Measurements from ENCODE around the gene KLHL29. TPM values are rescaled to one million over a fixed set of nuclear protein-coding genes. Genes with fewer than 3 reads are reported as not detected.

KLHL29 gene
- polyA plus RNA-seq, 3 donors, result 8.5 to 10.0 (median 8.8) TPM

DNA sequence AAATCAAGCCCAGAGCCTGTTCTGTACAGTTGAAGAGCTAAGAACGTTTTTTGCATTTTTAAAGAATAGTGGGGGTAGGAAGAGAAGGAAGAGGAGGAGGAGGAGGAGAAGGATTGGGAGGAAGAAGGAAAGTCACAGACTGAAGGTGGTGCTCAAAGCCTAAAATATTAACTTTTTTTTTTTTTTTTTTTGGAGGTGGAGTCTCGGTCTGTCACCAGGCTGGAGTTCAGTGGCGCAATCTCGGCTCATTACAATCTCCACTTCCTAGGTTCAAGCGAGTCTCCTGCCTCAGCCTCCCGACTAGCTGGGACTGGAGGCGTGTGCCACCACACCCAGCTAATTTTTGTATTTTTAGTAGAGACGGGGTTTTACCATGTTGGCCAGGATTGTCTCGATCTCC, 18.3 kb upstream of the KLHL29 start:
- DNase-seq (ENCODE audit: low read depth in 3 of 3, low spot score in 2 of 3), result no peak

DNA sequence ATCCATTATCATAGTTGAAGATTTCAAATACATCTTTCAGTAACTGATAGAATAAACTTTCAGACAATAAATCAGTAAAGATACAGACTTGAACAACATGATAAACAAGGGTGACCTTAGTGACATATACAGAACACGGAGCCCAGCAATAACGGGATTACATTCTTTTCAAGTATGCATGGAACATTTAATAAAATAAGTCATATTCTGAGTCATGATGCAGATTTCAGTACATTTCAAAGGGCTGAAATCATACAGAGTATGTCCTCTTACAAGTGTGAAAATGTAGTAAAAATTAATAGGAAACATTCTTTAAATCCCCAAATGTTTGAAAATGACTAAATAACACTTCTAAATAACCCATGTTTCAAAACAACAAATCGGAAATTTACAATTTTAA, 17.2 kb upstream of the KLHL29 start:
- DNase-seq (ENCODE audit: low read depth in 3 of 3, low spot score in 2 of 3), result no peak

DNA sequence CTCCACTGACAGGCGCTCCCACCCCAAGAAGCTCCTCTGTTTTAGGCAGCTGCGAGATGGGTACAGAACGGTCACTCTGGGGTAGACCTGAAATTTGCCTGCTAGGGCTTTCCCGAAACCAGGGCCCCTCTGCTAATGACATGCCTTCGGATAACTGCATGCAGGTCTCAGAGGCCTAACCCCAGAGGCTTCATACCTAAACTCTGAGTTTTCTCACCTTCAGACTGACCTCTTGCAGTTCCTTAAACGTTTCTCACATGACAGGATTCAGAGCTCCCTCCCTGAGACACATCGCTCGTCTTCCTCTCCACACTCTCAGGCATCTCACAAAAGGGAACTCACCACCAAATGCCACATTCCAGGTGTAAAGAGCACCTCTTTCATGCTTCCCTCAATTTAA, 11.3 kb upstream of the KLHL29 start:
- no peak for DNase-seq (ENCODE audit: low read depth in 3 of 3, low spot score in 2 of 3)

DNA sequence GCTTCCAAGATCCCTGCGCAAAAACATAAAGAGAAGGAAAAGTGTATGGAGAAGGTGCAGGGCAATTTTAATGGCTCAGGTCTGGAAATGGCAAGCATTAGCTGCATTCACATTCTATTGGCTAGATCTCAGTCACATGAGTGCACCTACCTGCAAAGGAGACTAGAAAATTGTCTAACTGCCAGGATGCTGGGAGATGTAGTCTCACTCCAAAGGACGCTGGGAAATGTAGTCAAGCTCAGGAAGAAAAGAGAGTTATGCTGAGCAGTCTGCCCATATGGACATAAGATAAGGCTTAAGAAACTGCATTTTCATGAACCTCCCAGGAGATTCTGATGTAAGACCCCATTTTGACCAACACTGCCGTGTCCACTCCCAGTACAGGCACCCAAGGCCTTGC, 9.5 kb upstream of the KLHL29 start:
- DNase-seq (ENCODE audit: low read depth in 3 of 3, low spot score in 2 of 3), result no peak

DNA sequence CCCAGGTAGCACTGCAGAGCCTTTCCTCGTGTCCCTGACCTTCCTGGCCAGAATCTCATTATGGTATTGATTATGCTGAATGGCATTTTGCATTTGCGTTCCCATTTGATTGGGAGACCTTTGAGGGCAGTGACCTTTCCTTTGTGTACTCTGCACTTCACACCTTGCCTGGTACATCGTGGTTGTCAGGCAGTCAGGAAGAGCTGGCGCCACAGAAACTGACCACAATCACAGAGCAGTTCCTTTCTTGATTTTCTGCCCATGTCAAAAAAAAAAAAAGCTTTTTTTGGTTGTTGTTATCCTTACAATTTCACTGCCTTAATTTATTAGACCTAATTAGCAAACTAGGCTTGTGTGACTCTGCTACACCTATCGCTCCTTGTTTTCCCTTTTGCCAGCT, 8.9 kb upstream of the KLHL29 start:
- no peak for DNase-seq (ENCODE audit: low read depth in 3 of 3, low spot score in 2 of 3)

DNA sequence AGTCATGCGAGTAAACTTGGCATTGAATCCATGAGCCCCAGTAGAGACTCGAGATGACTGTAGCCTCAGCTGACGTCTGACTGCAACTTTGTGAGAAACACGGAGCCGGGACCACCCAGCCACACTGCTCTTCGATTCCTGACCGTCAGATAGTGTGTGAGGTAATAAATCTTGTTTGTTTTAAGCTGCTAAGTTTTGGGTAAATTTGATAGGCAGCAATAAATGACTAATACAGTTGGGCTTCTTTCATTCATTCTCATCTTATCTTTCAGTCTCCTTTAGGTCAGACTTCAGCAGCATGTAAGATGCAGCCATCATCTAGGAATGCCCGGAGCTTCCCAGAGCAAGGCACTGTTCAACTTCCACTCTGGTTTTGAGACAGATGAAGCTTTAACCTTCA, 8.0 kb upstream of the KLHL29 start:
- DNase-seq (ENCODE audit: low read depth in 3 of 3, low spot score in 2 of 3), result no peak

DNA sequence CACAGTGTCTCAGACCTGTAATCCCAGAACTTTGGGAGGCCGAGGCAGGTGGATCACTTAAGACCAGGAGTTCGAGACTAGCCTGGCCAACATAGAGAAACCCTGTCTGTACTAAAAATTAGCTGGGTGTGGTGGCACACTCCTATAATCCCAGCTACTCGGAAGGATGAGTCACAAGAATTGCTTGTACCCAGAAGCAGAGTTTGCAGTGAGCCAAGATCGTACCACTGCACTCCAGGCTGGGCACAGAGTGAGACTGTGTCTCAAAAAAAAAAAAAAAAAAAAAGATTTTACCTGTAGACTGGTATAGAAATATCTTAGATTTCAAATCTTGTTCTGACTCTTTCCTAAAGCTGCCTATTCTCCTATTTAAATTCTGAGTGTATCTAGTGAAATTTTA, 7.2 kb upstream of the KLHL29 start:
- no peak for DNase-seq (ENCODE audit: low read depth in 3 of 3, low spot score in 2 of 3)

DNA sequence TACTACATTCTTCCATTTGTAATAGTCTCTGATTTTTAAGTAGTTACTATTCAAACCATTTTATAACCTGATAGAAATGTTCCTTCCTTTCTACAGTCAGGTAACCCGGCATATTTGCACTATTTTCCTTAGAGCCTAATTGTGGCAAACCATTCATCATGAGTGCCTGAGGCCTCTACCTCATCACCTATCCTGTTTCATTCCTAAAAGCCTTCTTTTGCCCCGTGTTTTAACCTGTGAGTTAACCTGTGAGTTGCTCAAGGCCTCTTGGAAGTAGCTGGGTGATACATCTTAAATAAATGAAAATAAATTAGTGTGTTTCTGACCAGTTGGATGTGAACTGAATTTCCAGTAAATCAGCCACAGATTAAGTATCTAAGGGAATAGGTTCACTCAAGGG, 6.5 kb upstream of the KLHL29 start:
- DNase-seq (ENCODE audit: low read depth in 3 of 3, low spot score in 2 of 3), result no peak

DNA sequence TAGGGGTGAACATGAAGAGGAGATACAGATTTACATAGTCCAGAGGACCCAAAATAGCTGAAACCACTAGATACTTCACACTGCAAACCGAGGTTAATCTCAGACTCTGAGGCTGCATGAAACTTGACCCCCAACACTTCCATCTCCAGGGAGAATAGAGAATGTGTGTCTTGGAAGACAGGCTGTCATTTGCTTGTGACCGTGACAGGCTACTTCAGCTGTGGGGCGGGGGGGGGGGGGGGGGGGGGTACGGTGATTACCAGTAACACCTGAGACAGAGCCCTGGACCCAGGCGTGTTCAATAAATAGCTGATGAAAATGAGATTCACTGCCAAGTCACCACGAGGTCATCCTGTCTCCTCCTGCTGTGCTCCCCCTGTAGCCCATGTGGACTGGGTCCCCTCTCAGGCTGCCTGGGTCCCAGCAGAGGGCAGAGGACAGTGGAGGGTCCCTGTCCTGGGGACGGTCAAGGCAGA, 5.7 kb upstream of the KLHL29 start:
- no peak for DNase-seq (ENCODE audit: low read depth in 3 of 3, low spot score in 2 of 3)

DNA sequence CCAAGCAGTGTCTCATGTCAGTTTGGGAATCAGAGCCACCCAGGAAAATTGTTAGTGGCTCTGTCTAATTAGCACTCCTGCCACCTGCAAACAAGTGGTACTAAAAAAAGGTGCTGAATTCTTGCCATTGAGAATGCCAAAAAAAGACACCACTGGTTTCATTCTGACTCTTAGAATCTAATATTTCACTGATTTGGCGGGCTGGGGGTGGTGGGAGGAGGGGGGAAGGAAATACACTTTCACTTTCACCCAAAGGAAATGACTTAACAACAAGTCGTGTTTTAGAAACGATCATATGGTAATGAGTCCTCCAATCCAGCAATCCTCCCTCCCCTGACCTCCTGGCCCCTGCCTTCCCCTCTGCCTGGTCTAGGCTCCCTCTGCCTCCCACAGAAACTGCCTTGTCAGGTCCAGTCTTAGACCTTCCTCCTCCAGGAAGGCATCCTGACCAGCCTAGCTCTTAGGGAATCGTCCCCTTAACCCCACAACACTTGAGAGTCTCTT, 4.4 kb upstream of the KLHL29 start:
- DNase-seq (ENCODE audit: low read depth in 3 of 3, low spot score in 2 of 3), result no peak

DNA sequence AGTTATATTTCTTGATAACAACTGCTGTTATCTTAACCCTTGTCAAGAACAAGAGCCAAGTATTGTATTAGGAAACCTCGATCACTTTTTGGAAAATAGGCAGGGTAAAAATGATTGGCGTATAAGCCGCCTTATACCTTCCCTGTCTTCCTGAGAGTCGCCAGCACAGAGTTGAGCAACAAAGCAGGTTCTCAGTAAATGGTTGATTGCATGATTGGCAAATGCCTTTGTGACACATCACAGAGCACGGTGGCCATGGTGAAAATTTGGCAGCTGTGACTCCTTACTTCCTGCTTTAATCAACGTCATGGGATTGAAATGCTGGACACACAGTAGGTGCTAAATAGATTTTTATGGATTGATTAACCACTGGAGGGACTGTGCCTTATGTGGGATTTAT, 3.9 kb upstream of the KLHL29 start:
- DNase-seq (ENCODE audit: low read depth in 3 of 3, low spot score in 2 of 3), result no peak

DNA sequence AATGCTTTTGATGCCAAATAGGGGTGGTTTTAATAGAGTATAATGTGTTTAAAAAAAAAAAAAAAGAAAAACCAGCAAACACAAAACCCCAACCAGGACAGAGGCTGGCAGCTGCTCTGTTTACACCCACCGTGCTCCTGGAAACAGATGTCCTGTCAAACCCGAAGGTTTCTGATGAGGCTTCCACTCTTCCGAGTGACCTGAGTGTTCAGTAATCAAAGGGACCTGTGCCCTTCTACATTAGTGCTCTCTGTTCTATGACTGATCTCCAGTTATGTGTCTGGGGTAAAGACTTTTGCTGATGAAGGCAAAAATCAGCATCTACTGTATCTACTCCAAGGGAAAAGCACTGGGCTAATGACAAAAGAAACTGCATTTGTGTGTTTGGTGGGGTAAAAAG, 3.5 kb upstream of the KLHL29 start:
- DNase-seq (ENCODE audit: low read depth in 3 of 3, low spot score in 2 of 3), result no peak

DNA sequence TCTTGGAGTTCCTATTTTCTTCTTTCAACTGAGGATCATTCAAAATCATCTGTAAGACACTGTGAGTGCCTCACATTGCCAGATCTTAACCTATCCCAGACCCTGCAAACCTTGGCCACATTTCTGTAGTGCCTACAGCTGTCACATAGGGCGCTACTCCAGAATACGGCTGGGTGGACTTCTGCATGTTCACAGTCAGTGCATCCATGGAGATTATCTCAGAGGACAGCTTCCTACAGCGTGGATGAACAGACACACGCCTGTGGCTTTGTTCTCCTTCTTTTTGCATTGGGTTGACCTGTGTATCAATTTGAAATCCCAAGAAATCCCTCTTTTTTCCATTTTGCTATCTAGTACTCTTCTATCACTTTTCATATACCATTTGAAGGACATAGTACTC, 1.9 kb upstream of the KLHL29 start:
- no peak for DNase-seq (ENCODE audit: low read depth in 3 of 3, low spot score in 2 of 3)

DNA sequence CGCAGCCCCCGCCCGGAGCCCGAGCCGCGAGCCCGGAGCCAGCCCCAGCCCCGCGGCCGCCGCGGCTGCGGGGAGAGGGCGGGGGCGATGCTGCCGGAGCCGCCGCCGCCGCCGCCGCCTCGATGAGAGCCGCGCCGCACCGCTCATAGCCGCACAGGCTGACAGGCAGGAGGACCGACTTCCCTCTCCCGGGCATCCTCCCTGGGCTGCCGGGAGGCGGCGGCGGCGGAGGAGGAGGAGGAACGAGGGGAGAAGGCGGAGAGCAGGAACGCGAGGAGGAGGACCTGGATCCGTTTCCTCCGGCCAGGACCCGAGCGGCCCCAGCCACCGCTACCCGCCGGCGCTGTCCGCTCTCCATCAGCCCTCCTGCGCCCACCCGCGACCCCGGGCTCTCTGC, 370 bp downstream of the KLHL29 start:
- no peak for DNase-seq (ENCODE audit: low read depth in 3 of 3, low spot score in 2 of 3)

DNA sequence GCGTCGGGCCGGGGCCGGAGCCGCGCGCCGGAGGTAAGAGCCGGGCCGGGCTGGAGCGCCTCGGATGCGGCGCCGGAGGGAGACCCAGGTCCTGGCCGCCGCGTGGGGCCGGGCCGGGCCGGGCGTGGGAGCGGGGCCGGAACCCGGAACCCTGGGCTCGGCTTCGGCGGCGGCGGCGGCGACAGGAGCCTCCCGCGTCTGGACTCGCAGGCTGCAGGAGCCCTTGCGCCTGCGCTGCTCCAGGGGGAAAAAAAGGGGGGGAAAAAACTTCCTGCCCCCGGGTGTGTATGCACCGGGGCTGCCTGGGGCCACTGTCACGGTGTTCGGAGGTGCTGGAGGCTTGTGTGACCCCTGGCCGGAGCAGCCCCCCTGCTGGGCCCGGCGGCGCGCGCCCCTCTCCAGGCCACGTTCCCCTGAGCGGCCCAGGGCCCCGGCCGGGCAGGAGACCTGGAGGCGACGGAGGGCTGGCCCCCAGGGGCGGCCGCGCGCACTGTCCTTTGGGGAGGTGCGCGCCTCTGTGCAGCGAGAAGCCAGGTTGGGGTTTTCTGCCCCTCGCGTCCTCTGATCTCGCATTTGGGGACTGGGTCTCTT, 864 bp downstream of the KLHL29 start:
- DNase-seq (ENCODE audit: low read depth in 3 of 3, low spot score in 2 of 3), result no peak

DNA sequence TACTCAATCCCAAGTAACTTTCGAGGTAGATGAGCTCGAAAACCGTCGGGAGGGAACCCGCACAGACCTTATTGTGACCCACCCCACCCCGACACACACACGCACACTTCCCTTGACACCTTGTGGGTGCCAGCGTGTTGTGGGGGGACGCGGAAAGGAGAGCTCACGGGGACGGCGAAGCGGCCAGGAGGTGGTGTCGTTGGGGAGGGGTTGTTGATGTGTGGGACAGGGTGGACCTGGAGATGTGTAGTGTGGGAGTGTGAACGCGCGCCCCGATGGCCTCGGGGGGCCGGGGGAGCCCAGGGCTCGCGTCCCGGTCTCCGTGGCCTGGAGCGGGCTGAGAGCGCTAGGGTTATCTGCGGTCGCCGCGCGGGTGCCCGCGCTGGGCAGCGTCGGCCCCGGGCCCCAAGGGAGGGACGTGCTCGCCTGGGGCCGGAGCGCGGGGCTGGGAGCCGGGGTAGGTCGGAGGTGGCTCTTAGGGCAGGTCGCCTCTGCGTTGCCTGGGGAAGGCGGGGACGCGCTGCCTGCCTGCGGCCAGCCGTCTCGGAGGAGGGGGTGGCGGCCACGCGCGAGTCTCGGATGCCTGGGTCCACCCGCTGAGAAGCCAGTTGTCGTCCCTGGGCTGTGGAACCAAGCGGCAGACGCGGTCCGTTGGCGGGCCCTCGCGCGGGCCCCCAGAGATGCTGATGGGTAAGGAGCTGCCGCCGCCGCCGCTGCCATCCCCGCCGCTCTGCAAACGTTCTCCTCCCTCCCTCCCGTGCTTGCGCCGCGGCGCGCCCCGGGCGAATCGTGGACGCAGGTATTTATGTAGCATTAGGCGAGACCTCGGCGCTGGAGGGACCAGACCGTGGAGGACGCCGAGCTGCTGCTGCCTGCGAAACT, 1.6 kb downstream of the KLHL29 start:
- DNase-seq (ENCODE audit: low read depth in 3 of 3, low spot score in 2 of 3), result no peak

DNA sequence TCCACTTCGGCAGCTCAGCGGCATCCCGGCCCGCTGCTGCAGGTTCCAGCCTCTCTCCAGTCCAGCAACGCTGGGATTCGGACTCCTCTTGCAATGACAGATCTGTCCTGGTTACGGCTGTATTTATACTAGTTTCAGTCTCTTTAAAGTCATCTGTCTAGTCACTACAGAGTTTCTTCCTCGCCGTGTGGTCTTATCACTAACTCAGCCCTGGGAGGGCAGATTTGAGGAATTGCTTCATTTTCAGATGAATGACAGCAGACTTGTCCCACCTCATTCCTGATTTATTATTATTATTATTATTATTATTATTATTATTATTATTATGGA, 2.2 kb downstream of the KLHL29 start:
- DNase-seq (ENCODE audit: low read depth in 3 of 3, low spot score in 2 of 3), result no peak

DNA sequence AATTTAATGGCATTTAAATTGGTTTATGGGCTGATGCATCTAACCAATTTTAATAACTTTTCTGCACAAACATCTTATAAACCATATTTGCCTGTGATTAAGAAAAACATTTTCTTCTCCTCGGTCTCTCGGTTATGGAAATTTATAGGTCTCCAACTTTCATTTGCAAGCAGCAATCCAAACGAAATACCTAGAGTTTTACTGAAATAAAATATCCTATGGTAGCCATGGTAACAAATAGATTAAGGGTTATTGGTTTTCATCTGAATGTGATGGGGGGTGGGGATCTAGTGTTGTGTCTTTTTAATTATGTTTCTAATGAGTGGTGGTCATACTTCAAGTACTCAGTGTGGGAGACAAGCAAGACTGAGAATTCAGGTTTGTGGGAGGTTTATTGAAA, 2.9 kb downstream of the KLHL29 start:
- no peak for DNase-seq (ENCODE audit: low read depth in 3 of 3, low spot score in 2 of 3)

DNA sequence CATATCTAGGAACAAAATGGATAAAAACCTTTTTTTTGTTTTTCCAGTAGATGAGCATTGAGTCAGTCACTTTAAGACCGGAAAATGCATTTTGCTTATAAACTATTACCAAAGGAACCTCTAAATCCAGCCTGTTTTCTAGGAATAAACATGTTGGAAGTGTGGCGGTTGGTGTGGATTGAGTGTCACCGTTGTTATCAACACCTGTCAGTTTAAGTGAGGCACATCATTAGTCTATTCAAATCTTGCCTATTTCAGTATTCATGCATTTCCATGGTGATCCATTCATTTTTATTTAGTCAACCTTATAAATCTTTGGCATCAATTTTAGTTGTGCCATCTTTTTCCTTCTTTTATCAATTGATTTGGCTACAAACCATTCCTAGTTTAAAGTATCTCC, 3.3 kb downstream of the KLHL29 start:
- DNase-seq (ENCODE audit: low read depth in 3 of 3, low spot score in 2 of 3), result no peak

DNA sequence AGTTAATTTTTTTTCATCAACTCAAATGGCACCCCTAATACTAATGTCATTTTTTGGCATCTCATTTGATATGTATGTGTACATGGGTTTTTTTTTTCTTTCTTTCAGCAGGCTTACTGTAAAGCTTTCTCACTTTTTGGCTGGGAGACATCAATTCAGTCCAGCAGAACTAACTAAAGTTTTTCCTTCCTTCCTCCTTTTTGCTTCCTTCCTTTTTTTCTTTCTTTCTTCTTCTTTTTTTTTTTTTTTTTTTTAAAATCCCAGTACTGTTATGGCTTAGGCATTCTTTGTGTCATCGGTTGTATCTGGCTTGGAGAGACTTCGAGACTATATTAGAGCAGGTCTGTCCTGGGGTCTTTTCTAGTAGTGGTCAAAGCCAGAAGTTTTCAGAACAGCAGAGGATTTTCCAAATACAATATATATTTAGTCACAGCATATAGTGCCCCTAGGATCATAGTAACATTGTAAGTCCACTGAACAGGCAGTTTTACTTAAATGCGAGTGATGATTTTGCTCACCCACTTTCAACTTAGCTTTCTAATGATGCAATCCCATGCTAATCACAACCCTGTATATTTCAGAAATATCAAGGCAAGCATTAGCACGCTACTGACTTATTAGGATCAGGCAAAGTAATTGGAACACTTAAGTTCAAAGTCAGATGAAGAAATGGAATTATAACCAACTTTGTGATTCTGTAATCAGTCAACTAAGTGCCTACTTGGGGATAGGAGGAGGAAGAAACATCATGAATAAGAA, 4.0 kb downstream of the KLHL29 start:
- DNase-seq (ENCODE audit: low read depth in 3 of 3, low spot score in 2 of 3), result no peak

DNA sequence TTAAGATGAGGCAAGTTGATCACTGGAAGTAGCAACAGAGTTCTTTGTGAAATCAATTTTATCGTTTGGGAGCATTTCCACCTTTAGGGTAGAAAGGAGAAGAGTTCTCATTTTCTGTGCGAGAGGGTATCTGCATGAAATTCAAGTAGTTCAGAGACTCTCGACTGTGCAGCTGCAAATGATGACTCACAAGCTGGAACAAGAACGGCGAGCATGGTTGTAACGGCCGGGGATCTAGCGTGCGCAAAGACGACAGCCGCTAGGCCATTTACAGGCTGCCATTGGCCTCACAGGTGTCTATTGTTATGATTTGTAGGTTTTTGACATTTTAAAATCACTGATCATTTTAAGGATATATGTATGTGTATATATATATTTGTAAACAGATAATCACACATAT, 5.2 kb downstream of the KLHL29 start:
- DNase-seq (ENCODE audit: low read depth in 3 of 3, low spot score in 2 of 3), result no peak

Data from right renal cortex interstitium (tissue), 3 donors.